HEK293 (cell line): ENCODE results near the gene EVA1B.

Source experiments
- CTCF ChIA-PET: fragments of 350-600 bp; formaldehyde crosslinking; extraction: SDS; loops from one replicate; lab custom pipeline; 2021; ENCODE audit warnings: antibody characterized with exemption; lab: Yijun Ruan, JAX
- POLR2A ChIA-PET: fragments of 300-600 bp; formaldehyde crosslinking; extraction: SDS; loops from one replicate; lab custom pipeline; 2020; ENCODE audit warnings: antibody characterized with exemption, inconsistent platforms; lab: Yijun Ruan, JAX
- H3K27ac ChIP-seq: fragments of 200-500 bp; sonication (Bioruptor generic); 2 replicates; pipeline ENCODE4 v1.5.1; 2014; ENCODE audit warnings: low read depth, low read length, control low read depth, inconsistent platforms; ENCODE audit errors: extremely low read depth
- H3K36me3 ChIP-seq, 2 experiments: fragments of 200-500 bp in 1 of 2; sonication (Bioruptor generic) in 1 of 2; 1 replicate in 1 of 2; 2 replicates in 1 of 2; pipeline ENCODE4 v1.5.1; 2014 to 2017; ENCODE audit warnings: inconsistent platforms in 2 of 2, low read length in 2 of 2; ENCODE audit not compliant: control insufficient read depth in 2 of 2, insufficient read depth in 1 of 2
- H3K4me1 ChIP-seq: fragments of 200-500 bp; sonication (Bioruptor generic); 2 replicates; pipeline ENCODE4 v1.5.1; 2014; ENCODE audit warnings: mild to moderate bottlenecking, low read length, inconsistent platforms; ENCODE audit not compliant: control insufficient read depth, insufficient read depth
- H3K4me3 ChIP-seq: 2 replicates; pipeline ENCODE4 v1.5.1; 2011; ENCODE audit warnings: low read depth, mild to moderate bottlenecking, control low read depth, low read length, moderate library complexity
- H3K9me3 ChIP-seq: fragments of 200-500 bp; sonication (Bioruptor generic); 2 replicates; pipeline ENCODE4 v1.5.1; 2014; ENCODE audit warnings: low read depth, low read length, inconsistent platforms; ENCODE audit not compliant: control insufficient read depth, insufficient read depth
- BCL6B ChIP-seq: fragments of 450-650 bp; formaldehyde crosslinking; IDR thresholded peaks from 2 replicates; pipeline ENCODE4 v1.5.1; 2017; ENCODE audit warnings: missing biosample characterization, missing genetic modification characterization
- GLIS2 ChIP-seq: fragments of 450-650 bp; formaldehyde crosslinking; IDR thresholded peaks from 2 replicates; pipeline ENCODE4 v1.5.1; 2016; ENCODE audit warnings: missing biosample characterization, missing genetic modification characterization
- KLF1 ChIP-seq: fragments of 450-650 bp; formaldehyde crosslinking; IDR thresholded peaks from 2 replicates; pipeline ENCODE4 v1.5.1; 2016; ENCODE audit warnings: missing biosample characterization, missing genetic modification characterization
- KLF17 ChIP-seq: fragments of 450-650 bp; formaldehyde crosslinking; IDR thresholded peaks from 2 replicates; pipeline ENCODE4 v1.5.1; 2016; ENCODE audit warnings: missing biosample characterization, missing genetic modification characterization
- PATZ1 ChIP-seq: fragments of 450-650 bp; formaldehyde crosslinking; IDR thresholded peaks from 2 replicates; pipeline ENCODE4 v1.5.1; 2016; ENCODE audit warnings: missing biosample characterization, missing genetic modification characterization
- PRDM4 ChIP-seq: fragments of 450-650 bp; formaldehyde crosslinking; IDR thresholded peaks from 2 replicates; pipeline ENCODE4 v1.5.1; 2017; ENCODE audit warnings: missing biosample characterization, missing genetic modification characterization
- SCRT2 ChIP-seq: fragments of 450-650 bp; formaldehyde crosslinking; IDR thresholded peaks from 2 replicates; pipeline ENCODE4 v1.5.1; 2016; ENCODE audit warnings: missing biosample characterization, missing genetic modification characterization
- ZBTB17 ChIP-seq: fragments of 450-650 bp; formaldehyde crosslinking; IDR thresholded peaks from 2 replicates; pipeline ENCODE4 v1.5.1; 2016; ENCODE audit warnings: missing biosample characterization, missing genetic modification characterization
- ZFHX2 ChIP-seq: fragments of 450-650 bp; formaldehyde crosslinking; conservative IDR thresholded peaks from 2 replicates; pipeline ENCODE4 v1.5.1; 2016; ENCODE audit warnings: missing biosample characterization, missing genetic modification characterization
- ZNF571 ChIP-seq: fragments of 450-650 bp; formaldehyde crosslinking; IDR thresholded peaks from 2 replicates; pipeline ENCODE4 v1.5.0; 2017; ENCODE audit warnings: missing biosample characterization, missing genetic modification characterization
- ZNF580 ChIP-seq: fragments of 450-650 bp; formaldehyde crosslinking; IDR thresholded peaks from 2 replicates; pipeline ENCODE4 v1.5.1; 2016; ENCODE audit warnings: missing biosample characterization, missing genetic modification characterization
- ZNF654 ChIP-seq: fragments of 450-650 bp; formaldehyde crosslinking; IDR thresholded peaks from 2 replicates; pipeline ENCODE4 v1.5.1; 2016; ENCODE audit warnings: low read depth, missing biosample characterization, missing genetic modification characterization
- ZSCAN30 ChIP-seq: fragments of 450-650 bp; IDR thresholded peaks from 2 replicates; pipeline ENCODE4 v1.5.1; 2018; ENCODE audit warnings: missing biosample characterization, mild to moderate bottlenecking, missing genetic modification characterization, moderate library complexity

EVA1B gene

GRCh38 chr1:36306210-36306901 lies 17.1 kb downstream of the EVA1B start, which contains the start of gene SH3D21 (continued):
- no peak for TF ChIP-seq BCL6B (tag by site-specific recombination)
- TF ChIP-seq ZNF571, result no peak
- TF ChIP-seq ZNF580, result no peak

- no peaks in the 10 kb centered on the region for H3K9me3 ChIP-seq
- POLR2A ChIA-PET, result interaction anchor here (0.7 to 2.4 kb wide), 4 partner anchors 8 to 81 kb away, joined by 3 to 11 read pairs (median 6); partner anchors contain the start of gene EVA1B
- peaks cover 6 to 78% of the 10 kb centered on the region in 2 experiments; a peak in 2 of 3 replicates for H3K36me3 ChIP-seq
- TF ChIP-seq ZSCAN30, result no peak
- TF ChIP-seq ZNF654 (tag by site-specific recombination), result no peak
- peak; percentile 56 for TF ChIP-seq KLF17
- TF ChIP-seq GLIS2 (tag by site-specific recombination), result peak; percentile 50; the same call in 1 of the 2 replicates
- TF ChIP-seq KLF1 (tag by site-specific recombination), result peak; percentile 83
- TF ChIP-seq, all 188 proteins: peak for 3
- H3K27ac ChIP-seq, result no peak overlapping the region
- H3K4me3 ChIP-seq, result no peak overlapping the region
- CTCF ChIA-PET, result interaction anchor here (1.1 kb wide), 1 partner anchor 20 kb away, joined by 7 read pairs; no protein-coding TSS in a partner anchor
- no peaks in the 10 kb centered on the region for H3K4me1 ChIP-seq
These were observed 17.6 kb downstream of the EVA1B start for GRCh38 chr1:36305915-36306209.

GRCh38 chr1:36304970-36305914 lies 18.2 kb downstream of the EVA1B start:
- POLR2A ChIA-PET, result interaction anchor here (0.7 to 2.4 kb wide), 4 partner anchors 7 to 81 kb away, joined by 3 to 11 read pairs (median 6); partner anchors contain the start of gene EVA1B

More at GRCh38 chr1:36304970-36305914, 18.2 kb downstream of the EVA1B start:
- H3K27ac ChIP-seq, result no peak overlapping the region
- no peak overlapping the region for H3K4me3 ChIP-seq
- no peaks in the 10 kb centered on the region for H3K9me3 ChIP-seq
- no peaks in the 10 kb centered on the region for H3K4me1 ChIP-seq
- H3K36me3 ChIP-seq, result peaks cover 9 to 78% of the 10 kb centered on the region in 2 experiments; a peak in 2 of 3 replicates
- TF ChIP-seq ZFHX2 (tag by site-specific recombination) (0 out of 2 replicates have a peak, but pooled peaks have one; percentile 12), PRDM4 (tag by site-specific recombination) (peak; percentile 95), PATZ1 (tag by site-specific recombination) (no peak), SCRT2 (tag by site-specific recombination) (no peak), ZBTB17 (tag by site-specific recombination) (no peak)
- CTCF ChIA-PET, result no interaction called here
